ENCODE measurements around the gene SLC4A11.

Gene SLC4A11

DNA sequence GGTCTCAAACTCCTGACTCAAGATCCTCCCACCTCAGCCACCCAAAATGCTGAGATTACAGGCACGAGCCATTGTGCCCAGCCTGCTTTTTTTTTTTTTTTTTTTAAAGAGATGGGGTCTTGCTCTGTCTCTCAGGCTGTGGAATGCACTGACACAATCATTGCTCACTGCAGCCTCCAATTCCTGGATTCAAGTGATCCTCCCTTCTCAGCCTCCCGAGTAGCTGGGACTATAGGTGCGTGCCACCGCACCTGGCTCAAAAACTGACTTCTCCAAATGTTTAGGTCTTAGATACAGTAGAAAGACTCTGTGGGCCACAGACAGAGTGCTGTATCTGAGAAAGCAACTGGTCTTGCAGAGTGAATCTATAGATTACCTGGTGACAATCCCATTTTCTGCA is 31.1 kb upstream of the SLC4A11 start:
- no peak for DNase-seq (ENCODE audit: low read depth in 1 of 2, low spot score in 1 of 2)
- in situ Hi-C loops (cut with HindIII; ENCODE audit: low pct_unique_long_range_greater_than_20kb, low sequenced_read_pairs): no loop called here
- no peak for TF ChIP-seq JUND (IDR thresholded peaks at IDR 0.05; ENCODE audit: low read depth)

DNA sequence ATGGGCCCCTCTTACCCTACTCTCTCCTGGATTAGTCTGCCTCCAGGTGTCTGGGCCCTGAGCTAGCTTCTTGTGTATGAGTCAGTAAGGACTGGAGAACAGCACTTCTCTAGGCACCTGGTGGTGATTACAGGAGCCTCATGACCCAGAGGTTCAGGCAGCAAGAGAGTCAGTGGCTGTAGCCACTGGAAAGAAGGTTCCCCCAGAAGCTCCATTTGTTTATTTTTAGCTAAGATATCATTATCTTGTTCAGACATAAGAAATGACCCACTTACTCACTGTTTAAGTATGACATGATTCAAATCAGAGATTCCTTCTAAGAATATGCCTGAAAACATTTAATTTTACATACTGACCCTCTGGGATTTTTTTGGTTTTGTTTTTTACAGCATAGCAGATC is 23.6 kb upstream of the SLC4A11 start:
- in situ Hi-C loops (cut with HindIII; ENCODE audit: low pct_unique_long_range_greater_than_20kb, low sequenced_read_pairs): no loop called here
- no peak for TF ChIP-seq JUND (IDR thresholded peaks at IDR 0.05; ENCODE audit: low read depth)
- DNase-seq (ENCODE audit: low read depth in 1 of 2, low spot score in 1 of 2): no peak

DNA sequence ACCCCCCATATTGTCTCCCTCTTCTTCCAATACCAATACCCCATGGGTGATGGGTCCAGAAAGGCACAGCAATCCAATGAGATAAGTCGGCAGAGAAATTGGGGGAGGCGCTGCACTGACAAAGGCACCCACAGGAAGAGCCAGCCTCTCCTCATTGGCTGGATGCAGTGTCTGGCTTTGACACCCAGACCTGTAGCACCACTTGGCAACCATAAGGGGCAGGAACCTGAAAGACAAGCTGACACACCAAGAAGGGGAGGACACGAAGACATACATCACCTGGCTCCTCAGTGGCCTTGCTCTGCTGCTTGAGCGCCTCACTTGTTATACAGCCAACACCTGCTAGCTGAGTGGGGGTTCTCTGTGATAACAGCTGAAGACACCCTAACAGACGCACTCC is 19.4 kb upstream of the SLC4A11 start:
- TF ChIP-seq JUND (IDR thresholded peaks at IDR 0.05; ENCODE audit: low read depth): no peak
- peak in 1 of 2 experiments; percentile 42 for DNase-seq (ENCODE audit: low read depth in 1 of 2, low spot score in 1 of 2)
- in situ Hi-C loops (cut with HindIII; ENCODE audit: low pct_unique_long_range_greater_than_20kb, low sequenced_read_pairs): no loop called here

DNA sequence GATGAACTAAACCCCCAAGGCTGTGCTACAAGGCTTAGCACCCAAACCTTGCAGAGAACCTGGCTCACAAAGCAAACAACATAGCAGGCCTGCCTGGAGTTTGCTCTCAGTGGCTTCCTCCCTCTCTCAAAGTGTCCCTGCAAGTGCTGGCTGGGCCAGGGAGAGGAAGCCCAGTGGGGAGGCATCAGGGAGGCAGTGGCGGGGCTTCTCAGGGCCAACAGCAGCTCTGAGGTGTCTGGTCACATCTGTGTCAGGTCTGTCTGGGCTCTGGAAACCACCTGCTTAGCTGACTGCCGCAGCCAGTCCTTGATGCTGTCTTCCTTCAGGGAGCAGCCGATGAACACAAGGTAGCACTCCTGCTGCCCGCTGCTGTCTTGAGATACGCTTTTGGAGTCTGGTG is 16.7 kb upstream of the SLC4A11 start:
- DNase-seq (ENCODE audit: low read depth in 1 of 2, low spot score in 1 of 2): no peak
- in situ Hi-C loops (cut with HindIII; ENCODE audit: low pct_unique_long_range_greater_than_20kb, low sequenced_read_pairs): no loop called here
- TF ChIP-seq JUND (IDR thresholded peaks at IDR 0.05; ENCODE audit: low read depth): no peak

DNA sequence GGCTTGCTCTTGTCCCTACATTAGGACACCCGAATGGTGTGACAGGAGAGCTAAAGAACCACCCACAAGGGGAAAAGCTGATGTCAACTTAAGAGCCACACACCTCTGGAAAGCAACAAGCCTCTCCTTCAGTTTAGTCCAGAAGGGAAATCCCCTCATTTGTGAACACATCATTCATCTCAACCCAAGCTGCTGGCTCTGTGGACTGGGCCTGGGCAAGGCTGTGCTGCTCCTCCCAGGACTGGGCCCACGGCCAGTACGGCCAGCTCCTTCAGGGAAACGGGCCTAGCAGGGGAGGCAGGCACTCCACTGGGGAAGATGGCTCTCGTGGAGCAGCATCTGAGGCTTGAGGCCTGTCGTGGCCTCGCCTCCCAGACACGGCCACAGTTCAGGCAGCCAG is 12.8 kb upstream of the SLC4A11 start:
- in situ Hi-C loops (cut with HindIII; ENCODE audit: low pct_unique_long_range_greater_than_20kb, low sequenced_read_pairs): no loop called here
- DNase-seq (ENCODE audit: low read depth in 1 of 2, low spot score in 1 of 2): no peak
- TF ChIP-seq JUND (IDR thresholded peaks at IDR 0.05; ENCODE audit: low read depth): no peak

DNA sequence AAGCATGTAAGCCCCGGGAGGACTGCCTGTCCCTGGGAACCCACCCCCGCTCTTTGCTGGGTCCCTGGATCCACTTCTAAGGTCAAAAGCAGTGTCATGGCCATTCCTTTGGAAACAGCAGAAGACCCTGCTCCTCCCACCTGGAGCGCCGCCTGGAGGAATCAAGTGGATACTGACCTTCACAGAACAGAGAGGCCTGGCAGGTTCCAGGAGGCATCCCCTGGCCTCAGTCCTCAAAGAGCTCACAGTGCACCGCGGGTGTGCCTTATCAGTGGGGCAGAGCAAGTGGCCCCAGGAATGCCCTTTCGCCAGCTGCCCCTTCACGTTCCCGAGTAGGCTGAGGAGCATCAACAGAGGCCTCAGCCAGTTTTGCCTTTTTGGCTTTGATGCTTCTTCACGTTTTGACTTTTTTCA is 11.1 kb upstream of the SLC4A11 start:
- peak in 1 of 2 experiments; percentile 45 for DNase-seq (ENCODE audit: low read depth in 1 of 2, low spot score in 1 of 2)
- no peak for TF ChIP-seq JUND (IDR thresholded peaks at IDR 0.05; ENCODE audit: low read depth)
- in situ Hi-C loops (cut with HindIII; ENCODE audit: low pct_unique_long_range_greater_than_20kb, low sequenced_read_pairs): no loop called here

DNA sequence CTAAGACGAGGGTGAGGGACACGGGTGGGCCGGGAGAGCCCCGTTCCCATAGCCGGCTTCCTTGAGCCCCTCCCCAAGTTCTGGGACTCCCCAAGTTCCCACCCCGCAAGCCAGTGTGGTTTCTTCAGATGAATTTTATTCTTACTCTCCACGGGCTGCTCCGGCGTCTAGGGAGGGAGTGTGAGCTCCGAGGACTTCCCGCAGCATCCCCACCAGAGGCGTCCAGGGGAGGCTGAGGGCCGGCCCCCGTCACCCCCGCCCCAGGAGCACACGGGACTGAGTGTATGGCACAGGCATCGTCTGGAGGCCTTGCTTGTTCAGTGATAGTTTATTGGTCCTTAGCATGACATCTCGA is 10.0 kb upstream of the SLC4A11 start:
- TF ChIP-seq JUND (IDR thresholded peaks at IDR 0.05; ENCODE audit: low read depth): no peak
- no peak for DNase-seq (ENCODE audit: low read depth in 1 of 2, low spot score in 1 of 2)
- in situ Hi-C loops (cut with HindIII; ENCODE audit: low pct_unique_long_range_greater_than_20kb, low sequenced_read_pairs): no loop called here

DNA sequence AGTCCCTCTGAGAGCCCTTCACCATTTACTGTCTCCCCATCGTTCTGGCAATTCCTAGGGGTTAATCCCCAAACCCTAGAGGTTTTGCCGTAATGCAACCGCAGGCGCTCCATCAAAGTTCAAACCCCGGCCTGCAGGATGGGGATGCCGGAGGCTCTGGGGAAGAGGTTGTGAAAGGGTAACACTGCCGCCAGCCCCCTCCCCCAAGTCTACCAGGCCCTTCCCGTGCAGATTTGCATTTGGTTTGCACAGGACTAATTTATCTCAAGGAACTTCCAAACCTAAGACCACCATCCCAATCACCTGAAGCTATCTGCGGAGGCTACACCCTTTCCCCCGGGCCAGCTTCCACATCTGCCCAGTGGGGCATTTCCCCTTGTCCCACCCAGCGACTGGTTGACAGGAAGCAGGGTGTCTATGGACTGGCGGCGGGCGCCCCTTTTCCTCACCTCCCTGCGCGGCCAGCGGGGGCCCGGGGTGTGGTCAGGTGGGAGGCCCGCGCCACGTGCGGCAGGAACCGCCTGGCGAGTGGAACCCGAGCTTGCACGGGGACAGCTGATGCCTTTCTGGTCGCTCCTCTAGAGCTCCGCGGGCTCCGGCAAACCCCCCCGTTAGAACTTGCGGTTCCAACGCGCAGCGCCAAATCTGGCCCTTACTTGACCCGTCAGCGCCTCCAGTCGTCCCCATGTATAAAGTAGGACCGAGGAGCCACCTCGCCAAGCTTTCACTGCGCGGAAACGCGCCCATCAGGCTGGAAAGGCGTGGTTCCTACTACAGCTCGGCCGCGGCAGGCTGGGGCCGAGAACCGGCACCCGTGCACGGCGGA is 9.4 kb upstream of the SLC4A11 start:
- no peak for TF ChIP-seq JUND (IDR thresholded peaks at IDR 0.05; ENCODE audit: low read depth)
- in situ Hi-C loops (cut with HindIII; ENCODE audit: low pct_unique_long_range_greater_than_20kb, low sequenced_read_pairs): no loop called here
- DNase-seq (ENCODE audit: low read depth in 1 of 2, low spot score in 1 of 2): no peak

DNA sequence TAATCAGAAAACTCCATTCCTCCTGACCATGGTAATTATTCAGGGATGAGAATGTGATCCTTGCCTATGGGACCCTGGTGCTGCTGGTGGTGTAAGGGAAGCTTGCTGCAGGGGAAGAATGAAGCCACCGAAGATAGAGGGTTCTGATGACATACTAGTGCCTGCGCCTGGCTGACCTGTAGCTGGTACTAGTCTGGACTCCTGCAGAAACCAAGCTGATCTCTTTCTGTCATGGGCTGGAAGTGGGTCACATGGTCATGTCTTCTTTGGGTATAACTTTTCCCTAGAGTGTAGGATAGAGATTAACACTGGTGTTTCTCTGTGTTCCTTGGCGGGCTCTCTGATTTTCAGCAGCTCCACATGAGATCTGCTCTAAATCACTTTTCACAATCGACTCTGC is 8.6 kb upstream of the SLC4A11 start:
- in situ Hi-C loops (cut with HindIII; ENCODE audit: low pct_unique_long_range_greater_than_20kb, low sequenced_read_pairs): no loop called here
- no peak for TF ChIP-seq JUND (IDR thresholded peaks at IDR 0.05; ENCODE audit: low read depth)
- no peak for DNase-seq (ENCODE audit: low read depth in 1 of 2, low spot score in 1 of 2)

DNA sequence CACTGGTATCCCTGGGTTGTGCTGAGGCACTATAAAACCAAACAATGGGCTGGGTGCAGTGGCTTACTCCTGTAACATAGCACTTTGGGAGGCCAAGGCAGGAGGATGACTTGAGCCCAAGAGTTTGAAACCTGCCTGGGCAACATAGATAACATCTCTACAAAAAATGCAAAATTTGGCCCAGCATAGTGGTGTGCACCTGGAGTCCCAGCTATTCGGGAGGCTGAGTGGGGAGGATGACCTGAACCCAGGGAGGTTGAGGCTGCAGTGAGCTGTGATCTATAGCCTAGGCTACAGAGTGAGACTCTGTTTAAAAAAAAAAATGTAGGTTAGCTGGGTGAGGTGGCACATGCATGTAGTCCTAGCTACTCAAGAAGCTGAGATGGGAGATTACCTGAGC is 7.7 kb upstream of the SLC4A11 start:
- no peak for DNase-seq (ENCODE audit: low read depth in 1 of 2, low spot score in 1 of 2)
- TF ChIP-seq JUND (IDR thresholded peaks at IDR 0.05; ENCODE audit: low read depth): no peak
- in situ Hi-C loops (cut with HindIII; ENCODE audit: low pct_unique_long_range_greater_than_20kb, low sequenced_read_pairs): no loop called here

DNA sequence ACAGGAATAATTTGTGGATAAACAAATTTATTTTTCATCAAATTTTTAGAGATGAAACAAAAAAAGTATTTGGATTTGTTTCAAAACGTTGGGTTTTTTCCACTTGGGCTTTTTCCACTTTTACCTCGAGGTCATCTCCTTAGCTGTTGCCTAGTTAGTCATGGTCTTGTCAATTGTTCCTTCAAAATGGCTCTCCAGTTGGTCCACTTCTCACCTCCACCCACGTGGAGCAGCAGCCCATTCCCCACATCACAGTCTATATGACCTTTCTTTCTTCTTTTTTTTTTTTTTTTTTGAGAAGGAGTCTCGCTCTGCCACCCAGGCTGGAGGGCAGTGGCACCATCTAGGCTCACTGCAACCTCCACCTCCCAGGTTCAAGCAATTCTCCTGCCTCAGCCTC is 6.7 kb upstream of the SLC4A11 start:
- DNase-seq (ENCODE audit: low read depth in 1 of 2, low spot score in 1 of 2): no peak
- in situ Hi-C loops (cut with HindIII; ENCODE audit: low pct_unique_long_range_greater_than_20kb, low sequenced_read_pairs): no loop called here
- no peak for TF ChIP-seq JUND (IDR thresholded peaks at IDR 0.05; ENCODE audit: low read depth)

DNA sequence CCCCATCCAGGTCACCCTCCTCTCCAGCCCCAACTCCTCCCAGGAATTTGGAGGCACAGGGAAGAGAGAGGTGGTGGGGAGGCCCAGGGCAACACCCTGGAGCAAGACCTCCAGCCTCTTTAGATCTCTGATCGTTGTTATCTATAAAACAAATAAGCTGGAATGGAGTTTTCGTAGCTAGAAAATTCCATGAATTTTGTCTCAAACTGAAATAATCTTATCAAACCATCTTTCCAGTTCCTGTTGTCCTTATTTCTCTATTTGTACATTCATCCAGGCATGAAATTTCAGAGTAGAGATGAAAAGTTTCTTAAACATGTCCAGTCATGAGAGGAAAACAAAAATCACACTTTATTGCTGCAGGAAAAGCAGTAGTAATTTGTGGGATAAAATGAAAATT is 6.2 kb upstream of the SLC4A11 start:
- TF ChIP-seq JUND (IDR thresholded peaks at IDR 0.05; ENCODE audit: low read depth): no peak
- DNase-seq (ENCODE audit: low read depth in 1 of 2, low spot score in 1 of 2): no peak
- in situ Hi-C loops (cut with HindIII; ENCODE audit: low pct_unique_long_range_greater_than_20kb, low sequenced_read_pairs): no loop called here

DNA sequence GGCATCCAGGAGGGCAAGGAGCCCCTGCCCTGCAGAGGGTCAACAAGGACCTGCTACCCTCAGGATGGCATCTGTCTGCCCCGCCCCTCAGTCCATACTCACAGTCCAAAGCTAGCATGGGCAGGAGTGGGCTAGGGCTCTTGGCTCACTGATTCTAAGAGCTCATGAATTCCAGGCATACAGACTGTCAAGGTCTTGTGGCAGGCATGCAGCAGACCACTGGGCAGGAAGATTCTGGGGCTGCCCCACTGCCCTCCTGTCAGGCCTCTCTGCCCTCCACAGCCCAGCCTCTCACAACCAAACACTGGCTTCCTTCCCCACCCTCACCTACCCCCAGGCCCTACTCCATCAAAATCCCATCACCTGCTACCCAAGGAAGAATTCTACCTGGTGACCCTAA is 5.6 kb upstream of the SLC4A11 start:
- no peak for TF ChIP-seq JUND (IDR thresholded peaks at IDR 0.05; ENCODE audit: low read depth)
- in situ Hi-C loops (cut with HindIII; ENCODE audit: low pct_unique_long_range_greater_than_20kb, low sequenced_read_pairs): no loop called here
- no peak for DNase-seq (ENCODE audit: low read depth in 1 of 2, low spot score in 1 of 2)

All from T47D (cell line).